ENCODE measurements around the gene NREP.

The NREP gene

DNA sequence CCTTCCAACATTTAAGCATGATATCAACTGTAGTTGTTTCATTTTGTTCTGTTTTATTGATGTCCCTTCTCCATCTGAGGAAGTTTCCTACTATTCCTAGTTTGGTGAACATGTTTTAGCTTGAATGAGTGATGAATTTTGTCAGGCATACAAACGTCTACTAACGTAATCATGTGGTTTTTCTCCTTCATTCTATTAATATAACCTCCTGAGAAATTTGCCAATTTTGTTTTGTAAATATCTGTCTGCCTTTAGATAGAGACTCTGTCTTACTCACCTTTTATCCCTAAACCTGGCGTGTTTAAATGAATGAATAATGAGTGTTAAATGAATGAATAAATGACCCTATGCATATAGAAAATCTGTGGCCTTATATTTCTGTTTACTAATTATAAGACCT is 26.5 kb upstream of the NREP start:
- Histone ChIP-seq H3K27me3 (no peaks in the 10 kb centered on the region), H3K4me3 (no peak overlapping the region), H3K4me1 (peaks cover 0 to 54% (median 0%) of the 10 kb centered on the region in 4 donors), H3K36me3 (no peaks in the 10 kb centered on the region), H3K9me3 (no peaks in the 10 kb centered on the region), H3K27ac (peak overlapping the region in 1 of 2 donors; percentile 45)
- TF ChIP-seq, protein P1, sequence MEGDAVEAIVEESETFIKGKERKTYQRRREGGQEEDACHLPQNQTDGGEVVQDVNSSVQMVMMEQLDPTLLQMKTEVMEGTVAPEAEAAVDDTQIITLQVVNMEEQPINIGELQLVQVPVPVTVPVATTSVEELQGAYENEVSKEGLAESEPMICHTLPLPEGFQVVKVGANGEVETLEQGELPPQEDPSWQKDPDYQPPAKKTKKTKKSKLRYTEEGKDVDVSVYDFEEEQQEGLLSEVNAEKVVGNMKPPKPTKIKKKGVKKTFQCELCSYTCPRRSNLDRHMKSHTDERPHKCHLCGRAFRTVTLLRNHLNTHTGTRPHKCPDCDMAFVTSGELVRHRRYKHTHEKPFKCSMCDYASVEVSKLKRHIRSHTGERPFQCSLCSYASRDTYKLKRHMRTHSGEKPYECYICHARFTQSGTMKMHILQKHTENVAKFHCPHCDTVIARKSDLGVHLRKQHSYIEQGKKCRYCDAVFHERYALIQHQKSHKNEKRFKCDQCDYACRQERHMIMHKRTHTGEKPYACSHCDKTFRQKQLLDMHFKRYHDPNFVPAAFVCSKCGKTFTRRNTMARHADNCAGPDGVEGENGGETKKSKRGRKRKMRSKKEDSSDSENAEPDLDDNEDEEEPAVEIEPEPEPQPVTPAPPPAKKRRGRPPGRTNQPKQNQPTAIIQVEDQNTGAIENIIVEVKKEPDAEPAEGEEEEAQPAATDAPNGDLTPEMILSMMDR (IDR thresholded peaks at IDR 0.05): no peak
- intact Hi-C loops (cut with DNase I; ENCODE audit: low total_unique reads): no loop called here
- no peak for DNase-seq

DNA sequence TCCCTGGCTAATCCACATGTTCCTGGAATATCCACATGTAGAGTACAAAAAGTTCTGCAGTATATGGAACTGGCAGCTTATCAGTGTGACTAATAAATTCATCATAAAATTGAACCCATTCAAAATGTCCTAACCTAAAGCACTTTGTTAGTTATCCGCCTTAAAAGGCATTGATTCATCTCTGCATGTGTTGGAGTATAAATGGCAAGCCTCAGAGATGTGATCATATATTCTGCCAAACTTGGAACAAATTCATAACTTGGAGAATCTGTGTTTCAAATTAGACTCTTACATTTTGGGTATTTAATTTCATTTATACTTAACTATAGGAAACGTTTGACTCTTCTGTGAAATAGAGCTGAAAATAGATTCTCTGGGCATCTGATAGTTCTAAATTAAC is 25.2 kb upstream of the NREP start:
- peak overlapping the region in 1 of 2 donors; percentile 1 for H3K27ac ChIP-seq
- no peaks in the 10 kb centered on the region for H3K27me3 ChIP-seq
- no peaks in the 10 kb centered on the region for H3K36me3 ChIP-seq
- TF ChIP-seq, protein P1 (IDR thresholded peaks at IDR 0.05): no peak
- no peak overlapping the region for H3K4me3 ChIP-seq
- H3K4me1 ChIP-seq: peaks cover 0 to 54% (median 0%) of the 10 kb centered on the region in 4 donors
- intact Hi-C loops (cut with DNase I; ENCODE audit: low total_unique reads): no loop called here
- H3K9me3 ChIP-seq: no peaks in the 10 kb centered on the region
- no peak for DNase-seq

DNA sequence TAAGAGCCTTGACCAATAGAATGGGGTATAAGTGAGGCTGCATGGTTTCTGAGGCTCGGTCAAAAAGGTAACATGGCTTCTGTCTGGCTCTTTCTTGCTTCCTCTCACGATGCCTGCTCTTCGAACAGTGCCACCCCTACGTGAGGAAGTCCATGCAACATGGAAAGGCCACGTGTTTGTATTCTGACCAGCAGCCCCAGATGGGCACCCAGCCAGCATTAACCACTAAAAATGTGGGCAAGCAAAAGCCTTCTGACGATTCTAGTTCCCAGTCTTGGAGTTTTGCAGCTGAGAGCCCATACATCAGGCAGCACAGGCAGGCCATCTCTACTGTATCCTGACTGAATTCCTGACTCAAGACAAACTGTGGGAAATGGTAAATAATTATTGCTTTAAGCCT is 24.2 kb upstream of the NREP start:
- Histone ChIP-seq H3K36me3 (no peaks in the 10 kb centered on the region), H3K9me3 (no peaks in the 10 kb centered on the region), H3K4me1 (peaks cover 0 to 54% (median 0%) of the 10 kb centered on the region in 4 donors), H3K27ac (peak overlapping the region in 1 of 2 donors; percentile 27), H3K27me3 (no peaks in the 10 kb centered on the region), H3K4me3 (no peak overlapping the region)
- peak; percentile 74 to 78 for DNase-seq
- intact Hi-C loops (cut with DNase I; ENCODE audit: low total_unique reads): no loop called here
- TF ChIP-seq, protein P1 (IDR thresholded peaks at IDR 0.05): no peak

DNA sequence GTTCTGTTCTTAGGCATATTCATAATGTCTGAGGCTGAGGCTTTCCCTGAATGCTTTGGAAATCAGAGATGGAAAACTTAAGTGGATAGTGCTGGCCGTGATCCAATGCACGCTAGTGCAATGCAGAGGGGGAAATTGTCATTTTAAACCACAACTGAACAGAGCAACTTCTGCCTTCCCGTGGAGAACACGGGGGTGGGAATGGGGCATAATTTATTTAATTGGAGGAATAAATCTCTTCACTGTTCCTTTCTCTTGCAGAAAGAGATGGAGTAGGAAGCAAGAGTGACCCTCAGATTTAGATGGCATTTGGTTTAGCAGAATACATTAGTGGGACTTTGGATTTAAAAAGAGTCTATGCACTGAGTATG is 22.9 kb upstream of the NREP start:
- Histone ChIP-seq H3K27me3 (no peaks in the 10 kb centered on the region), H3K9me3 (no peaks in the 10 kb centered on the region), H3K4me1 (peaks cover 0 to 63% (median 4%) of the 10 kb centered on the region in 4 donors), H3K36me3 (no peaks in the 10 kb centered on the region), H3K27ac (peak overlapping the region in 1 of 2 donors; percentile 44), H3K4me3 (no peak overlapping the region)
- intact Hi-C loops (cut with DNase I; ENCODE audit: low total_unique reads): no loop called here
- no peak for DNase-seq
- TF ChIP-seq, protein P1 (IDR thresholded peaks at IDR 0.05): no peak

DNA sequence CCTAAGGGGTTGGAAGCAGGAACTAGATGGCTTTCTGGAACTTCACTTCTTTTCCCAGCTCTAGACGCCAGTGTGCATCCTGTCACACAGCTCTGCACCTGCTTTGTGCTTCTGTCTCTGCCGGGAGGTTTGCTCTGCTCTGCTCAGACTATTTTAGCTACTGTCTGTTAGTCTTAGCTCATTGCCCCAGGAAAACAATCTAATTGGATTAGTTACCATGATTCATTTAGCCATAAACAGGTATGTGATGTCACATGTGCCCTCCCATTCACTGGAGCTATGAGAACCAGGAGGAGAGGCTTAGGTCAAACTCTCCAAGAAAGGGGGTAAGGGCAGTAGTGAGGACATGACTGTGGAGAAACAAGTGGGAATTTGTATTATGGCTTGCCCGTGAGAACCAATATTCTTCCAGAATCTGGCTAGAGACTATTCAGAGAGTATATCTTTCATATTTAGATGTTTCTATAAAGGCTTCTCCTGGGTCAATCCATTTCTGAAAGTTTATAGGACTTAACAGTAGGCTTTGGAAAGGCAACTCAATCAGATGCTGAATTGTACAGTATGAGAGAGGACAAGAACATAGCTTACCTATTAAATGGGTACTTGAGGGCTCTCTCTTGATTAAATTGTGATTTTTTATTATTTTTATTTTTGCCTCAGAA is 22.4 kb upstream of the NREP start:
- DNase-seq: no peak
- Histone ChIP-seq H3K27me3 (no peaks in the 10 kb centered on the region), H3K4me3 (no peak overlapping the region), H3K9me3 (no peaks in the 10 kb centered on the region), H3K36me3 (no peaks in the 10 kb centered on the region), H3K27ac (no peak overlapping the region), H3K4me1 (peaks cover 0 to 66% (median 9%) of the 10 kb centered on the region in 4 donors)
- intact Hi-C loops (cut with DNase I; ENCODE audit: low total_unique reads): no loop called here
- TF ChIP-seq, protein P1 (IDR thresholded peaks at IDR 0.05): no peak
